ENCODE measurements around the gene NAE1.

NAE1 gene

DNA sequence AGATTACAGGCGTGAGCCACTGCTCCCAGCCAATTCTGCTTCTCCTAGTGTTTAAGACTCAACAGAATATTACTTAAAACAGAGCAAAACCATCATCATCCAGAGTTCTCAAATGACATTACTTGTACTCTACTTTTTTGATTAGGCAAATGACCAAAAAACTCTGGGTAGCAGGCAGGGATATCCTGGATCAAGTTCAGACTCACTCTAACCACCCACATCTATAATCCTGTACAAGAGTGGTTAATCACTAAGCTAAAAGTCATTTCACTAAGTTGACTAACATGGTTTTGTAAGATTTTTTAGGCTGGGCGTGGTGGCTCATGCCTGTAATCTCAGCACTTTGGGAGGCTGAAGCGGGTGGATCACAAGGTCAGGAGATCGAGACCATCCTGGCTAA, 6.8 kb downstream of the NAE1 start:
- TF ChIP-seq CTCF (conservative IDR thresholded peaks at IDR 0.05) = no peak
- H3K27ac ChIP-seq = no peak overlapping the region

DNA sequence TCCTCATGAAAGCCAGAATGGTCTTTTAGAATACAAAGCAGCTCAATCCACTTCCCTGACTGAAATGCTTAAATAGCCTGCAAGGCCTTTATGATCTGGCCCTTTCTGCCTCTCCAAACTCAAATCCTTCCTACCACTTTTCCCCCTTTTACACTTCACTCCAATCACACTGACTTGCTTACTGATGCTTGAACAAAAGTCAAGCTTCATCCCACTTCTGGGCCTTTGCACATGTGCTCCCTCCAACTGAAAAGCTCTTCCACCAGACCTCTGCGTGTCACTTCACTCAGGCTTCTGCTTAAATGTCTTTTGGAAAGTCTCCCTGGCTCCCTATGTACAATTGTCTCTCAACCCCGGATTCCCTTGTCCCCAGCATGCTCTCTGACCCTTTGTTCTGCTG, 16.0 kb downstream of the NAE1 start:
- no peak for TF ChIP-seq CTCF (conservative IDR thresholded peaks at IDR 0.05)

GRCh38 chr16:66811043-66811442, 19.7 kb downstream of the NAE1 start:
- no peak for TF ChIP-seq CTCF (conservative IDR thresholded peaks at IDR 0.05)
- no peak overlapping the region for H3K27ac ChIP-seq

More for the DNA sequence above, 16.0 kb downstream of the NAE1 start:
- no peak overlapping the region for H3K27ac ChIP-seq

DNA sequence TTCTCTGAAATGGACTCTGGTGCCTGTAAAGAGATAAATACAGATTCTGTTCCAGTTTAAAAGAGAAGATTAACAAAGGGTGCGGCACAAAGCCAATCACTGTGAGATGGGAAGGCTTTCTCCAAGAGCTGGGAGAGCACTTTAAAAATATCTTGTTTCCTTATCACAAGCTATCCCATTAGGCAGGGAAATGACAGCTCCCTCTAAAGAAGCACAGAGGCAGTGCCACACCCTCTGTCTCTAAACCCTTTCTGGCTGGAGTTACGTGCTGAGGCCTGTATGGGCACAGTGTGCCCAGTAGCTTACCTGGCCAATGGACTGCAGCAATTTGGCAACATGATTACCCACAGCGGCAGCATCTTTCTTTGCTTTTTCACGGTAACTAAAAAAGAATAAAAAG, 20.4 kb downstream of the NAE1 start:
- no peak for TF ChIP-seq CTCF (conservative IDR thresholded peaks at IDR 0.05)
- no peak overlapping the region for H3K27ac ChIP-seq

DNA sequence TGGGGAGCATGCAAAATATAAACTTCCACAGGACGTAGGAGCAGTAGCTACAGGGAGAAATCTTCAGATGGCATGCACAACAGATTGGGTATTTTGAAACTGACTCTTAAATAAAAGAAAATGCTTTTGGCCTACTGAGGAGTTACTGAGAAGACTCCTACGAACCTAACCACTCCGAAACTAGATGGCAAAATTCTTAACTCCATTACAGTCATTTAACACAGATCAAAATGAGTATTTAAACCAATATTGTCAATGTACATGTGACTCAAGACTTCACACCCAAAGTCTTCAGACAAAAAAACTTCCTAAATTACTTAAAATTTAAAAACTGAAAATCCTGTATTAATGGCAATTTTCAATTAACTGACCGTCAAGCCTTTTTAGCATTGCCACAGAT, 21.0 kb downstream of the NAE1 start:
- TF ChIP-seq CTCF (conservative IDR thresholded peaks at IDR 0.05) = no peak
- no peak overlapping the region for H3K27ac ChIP-seq

DNA sequence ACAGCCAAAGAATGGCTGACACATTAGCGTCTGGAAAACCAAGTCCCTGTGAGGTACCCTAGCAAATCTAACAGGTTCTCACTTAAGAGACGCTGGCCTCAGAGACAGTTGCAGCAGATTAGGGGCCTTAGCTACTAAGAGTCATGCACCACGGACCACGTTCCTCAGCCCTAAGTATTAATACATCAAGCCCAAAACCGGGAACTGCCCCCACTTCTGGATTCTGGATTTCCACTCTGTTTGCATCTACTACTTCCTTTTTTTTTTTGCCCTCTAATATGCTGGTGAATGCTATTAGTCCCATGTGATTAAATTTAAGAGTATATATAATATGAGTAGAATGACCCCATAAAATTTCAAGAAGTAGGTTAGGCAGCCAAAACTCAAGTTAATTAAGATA, 28.6 kb downstream of the NAE1 start:
- H3K27ac ChIP-seq = no peak overlapping the region
- TF ChIP-seq CTCF (conservative IDR thresholded peaks at IDR 0.05) = no peak

- TF ChIP-seq CTCF (conservative IDR thresholded peaks at IDR 0.05) = no peak
- no peak within 1 kb of the TSS for H3K27ac ChIP-seq
These were observed 29.3 kb downstream of the NAE1 start, which contains the start of gene TERB1 for GRCh38 chr16:66801320-66802105. Gene TERB1 (minus strand): TSS chr16:66801584. CDS start chr16:66796798, 4,786 bp downstream.
